DND-41 (cell line): ENCODE measurements around the gene MYO1D.

Source experiments
- EZH2 ChIP-seq: IDR thresholded peaks from 3 replicates; pipeline ENCODE4 v1.6.1; 2012; ENCODE audit warnings: borderline replicate concordance, low read depth, mild to moderate bottlenecking, moderate library complexity, low read length, inconsistent platforms; ENCODE audit not compliant: severe bottlenecking
- TF ChIP-seq, protein P1 (sequence below): IDR thresholded peaks from 2 replicates; pipeline ENCODE4 v1.5.1; 2012; ENCODE audit warnings: borderline replicate concordance, low read length, moderate library complexity, mild to moderate bottlenecking; ENCODE audit not compliant: poor library complexity, severe bottlenecking; ENCODE audit errors: extremely low read depth

DNA sequence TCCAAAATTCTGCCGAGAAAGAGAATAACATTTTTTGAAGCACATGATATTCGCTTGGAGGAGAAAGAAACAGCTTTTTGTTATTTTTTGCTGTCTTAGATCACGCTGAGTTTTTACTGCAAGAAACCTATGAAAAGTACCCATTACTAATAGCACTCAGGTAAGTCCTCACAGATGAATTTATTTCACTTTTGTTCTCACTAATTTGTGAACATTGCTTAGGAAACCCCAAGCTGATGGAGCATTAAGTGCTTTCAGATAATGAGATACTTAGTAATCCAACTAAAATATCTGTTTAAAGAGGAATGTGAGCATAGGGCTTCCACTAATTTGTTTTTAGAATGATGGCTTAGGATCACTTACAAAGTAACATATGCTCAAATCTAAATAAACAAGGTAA is 45.7 kb downstream of the MYO1D start:
- TF ChIP-seq, protein P1, sequence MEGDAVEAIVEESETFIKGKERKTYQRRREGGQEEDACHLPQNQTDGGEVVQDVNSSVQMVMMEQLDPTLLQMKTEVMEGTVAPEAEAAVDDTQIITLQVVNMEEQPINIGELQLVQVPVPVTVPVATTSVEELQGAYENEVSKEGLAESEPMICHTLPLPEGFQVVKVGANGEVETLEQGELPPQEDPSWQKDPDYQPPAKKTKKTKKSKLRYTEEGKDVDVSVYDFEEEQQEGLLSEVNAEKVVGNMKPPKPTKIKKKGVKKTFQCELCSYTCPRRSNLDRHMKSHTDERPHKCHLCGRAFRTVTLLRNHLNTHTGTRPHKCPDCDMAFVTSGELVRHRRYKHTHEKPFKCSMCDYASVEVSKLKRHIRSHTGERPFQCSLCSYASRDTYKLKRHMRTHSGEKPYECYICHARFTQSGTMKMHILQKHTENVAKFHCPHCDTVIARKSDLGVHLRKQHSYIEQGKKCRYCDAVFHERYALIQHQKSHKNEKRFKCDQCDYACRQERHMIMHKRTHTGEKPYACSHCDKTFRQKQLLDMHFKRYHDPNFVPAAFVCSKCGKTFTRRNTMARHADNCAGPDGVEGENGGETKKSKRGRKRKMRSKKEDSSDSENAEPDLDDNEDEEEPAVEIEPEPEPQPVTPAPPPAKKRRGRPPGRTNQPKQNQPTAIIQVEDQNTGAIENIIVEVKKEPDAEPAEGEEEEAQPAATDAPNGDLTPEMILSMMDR = no peak
- TF ChIP-seq EZH2 = no peak
